Mesothelial cell of epicardium (in vitro differentiated cells): Measurements from ENCODE around the gene PNPLA6. TPM values are rescaled to one million over a fixed set of nuclear protein-coding genes. Genes with fewer than 3 reads are reported as not detected.

Experiments
- DNase-seq, 2 experiments: peaks; one replicate each; pipeline ENCODE4 v3.0.0; 2021; ENCODE audit warnings: low spot score in 2 of 2; ENCODE audit not compliant: unreplicated experiment in 2 of 2
- H3K27ac Mint-ChIP-seq: 2 replicates; pipeline ENCODE4 v1.8.0; 2021; ENCODE audit warnings: mixed read lengths
- H3K27me3 Mint-ChIP-seq: 2 replicates; pipeline ENCODE4 v1.8.0; 2021; ENCODE audit warnings: low read depth, mixed read lengths
- H3K36me3 Mint-ChIP-seq: 2 replicates; pipeline ENCODE4 v1.8.0; 2021; ENCODE audit warnings: mixed read lengths
- H3K4me1 Mint-ChIP-seq: 2 replicates; pipeline ENCODE4 v1.8.0; 2021; ENCODE audit warnings: mixed read lengths
- H3K4me3 Mint-ChIP-seq: 2 replicates; pipeline ENCODE4 v1.8.0; 2021; ENCODE audit warnings: mild to moderate bottlenecking, moderate library complexity, mixed read lengths
- H3K9me3 Mint-ChIP-seq: 2 replicates; pipeline ENCODE4 v1.8.0; 2021; ENCODE audit warnings: mixed read lengths
- total RNA-seq: library from RNA; stranded (reverse); gene quantifications from 3 replicates; pipeline ENCODE4 v1.2.1, GENCODE V29; 2021
- TF ChIP-seq, protein P1 (sequence below): fragments of 200-600 bp; sonication (generic); IDR thresholded peaks from one replicate; pipeline ENCODE4 v1.5.0; 2021; ENCODE audit warnings: antibody characterized with exemption; ENCODE audit not compliant: unreplicated experiment

The PNPLA6 gene
- total RNA-seq, 1 donor from 2014 or later = 117 TPM

DNA sequence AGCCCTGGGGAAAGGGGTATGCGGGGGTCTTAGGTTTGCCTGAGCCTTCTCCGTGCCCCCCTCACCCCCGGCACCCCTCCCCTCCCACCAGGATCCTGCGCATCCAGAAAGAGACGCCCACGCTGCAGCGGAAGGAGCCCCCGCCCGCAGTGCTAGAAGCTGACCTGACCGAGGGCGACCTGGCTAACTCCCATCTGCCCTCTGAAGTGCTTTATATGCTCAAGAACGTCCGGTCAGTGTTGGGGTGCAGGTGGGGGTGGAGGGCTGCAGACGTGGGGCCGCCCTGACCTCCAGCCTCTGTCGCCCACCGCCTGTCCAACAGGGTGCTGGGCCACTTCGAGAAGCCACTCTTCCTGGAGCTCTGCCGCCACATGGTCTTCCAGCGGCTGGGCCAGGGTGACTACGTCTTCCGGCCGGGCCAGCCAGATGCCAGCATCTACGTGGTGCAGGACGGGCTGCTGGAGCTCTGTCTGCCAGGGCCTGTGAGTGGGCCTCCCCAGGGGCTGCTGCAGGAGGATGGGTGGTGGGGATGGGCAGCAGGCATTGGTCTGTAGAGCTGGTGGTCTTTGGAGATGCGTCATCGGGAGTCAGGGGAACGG is 4.4 kb downstream of the PNPLA6 start:
- H3K4me3 Mint-ChIP-seq = no peak overlapping the region
- H3K9me3 Mint-ChIP-seq = no peaks in the 10 kb centered on the region
- peaks cover 7% of the 10 kb centered on the region for H3K4me1 Mint-ChIP-seq
- TF ChIP-seq, protein P1, sequence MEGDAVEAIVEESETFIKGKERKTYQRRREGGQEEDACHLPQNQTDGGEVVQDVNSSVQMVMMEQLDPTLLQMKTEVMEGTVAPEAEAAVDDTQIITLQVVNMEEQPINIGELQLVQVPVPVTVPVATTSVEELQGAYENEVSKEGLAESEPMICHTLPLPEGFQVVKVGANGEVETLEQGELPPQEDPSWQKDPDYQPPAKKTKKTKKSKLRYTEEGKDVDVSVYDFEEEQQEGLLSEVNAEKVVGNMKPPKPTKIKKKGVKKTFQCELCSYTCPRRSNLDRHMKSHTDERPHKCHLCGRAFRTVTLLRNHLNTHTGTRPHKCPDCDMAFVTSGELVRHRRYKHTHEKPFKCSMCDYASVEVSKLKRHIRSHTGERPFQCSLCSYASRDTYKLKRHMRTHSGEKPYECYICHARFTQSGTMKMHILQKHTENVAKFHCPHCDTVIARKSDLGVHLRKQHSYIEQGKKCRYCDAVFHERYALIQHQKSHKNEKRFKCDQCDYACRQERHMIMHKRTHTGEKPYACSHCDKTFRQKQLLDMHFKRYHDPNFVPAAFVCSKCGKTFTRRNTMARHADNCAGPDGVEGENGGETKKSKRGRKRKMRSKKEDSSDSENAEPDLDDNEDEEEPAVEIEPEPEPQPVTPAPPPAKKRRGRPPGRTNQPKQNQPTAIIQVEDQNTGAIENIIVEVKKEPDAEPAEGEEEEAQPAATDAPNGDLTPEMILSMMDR = no peak
- no peaks in the 10 kb centered on the region for H3K27me3 Mint-ChIP-seq
- H3K36me3 Mint-ChIP-seq = peaks cover 27% of the 10 kb centered on the region
- no peak overlapping the region for H3K27ac Mint-ChIP-seq
- no peak for DNase-seq

DNA sequence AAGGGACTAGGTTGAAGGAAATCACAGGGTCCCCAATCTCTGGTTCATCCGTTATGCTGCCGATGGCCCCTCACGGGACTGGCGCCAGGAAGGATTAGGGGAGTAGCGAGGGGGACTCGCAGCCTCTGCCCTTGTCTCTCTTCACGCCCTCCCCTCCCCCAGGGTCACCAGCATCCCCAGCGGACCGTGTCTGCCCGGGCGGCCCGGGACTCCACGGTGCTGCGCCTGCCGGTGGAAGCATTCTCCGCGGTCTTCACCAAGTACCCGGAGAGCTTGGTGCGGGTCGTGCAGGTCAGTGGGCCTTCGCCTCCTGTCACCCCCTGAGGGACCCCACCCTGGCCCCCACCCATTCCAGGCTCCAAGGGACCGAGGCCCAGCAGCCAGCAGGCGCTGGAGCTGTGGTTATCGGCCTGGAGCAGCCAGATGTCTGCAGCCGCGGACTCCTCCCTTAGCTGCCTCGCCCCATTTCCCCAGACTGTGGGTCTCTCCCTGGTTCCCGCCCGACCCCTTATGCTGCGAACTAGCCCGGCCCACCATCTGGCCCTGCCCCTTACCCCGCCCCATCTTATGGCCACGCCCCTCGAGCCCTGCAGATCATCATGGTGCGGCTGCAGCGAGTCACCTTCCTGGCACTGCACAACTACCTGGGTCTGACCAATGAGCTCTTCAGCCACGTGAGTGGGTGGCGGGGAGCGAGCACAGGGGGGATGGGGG is 5.4 kb downstream of the PNPLA6 start:
- TF ChIP-seq, protein P1 = no peak
- H3K27ac Mint-ChIP-seq = no peak overlapping the region
- peaks cover 5% of the 10 kb centered on the region for H3K4me1 Mint-ChIP-seq
- DNase-seq = no peak
- H3K27me3 Mint-ChIP-seq = no peaks in the 10 kb centered on the region
- no peak overlapping the region for H3K4me3 Mint-ChIP-seq
- peaks cover 28% of the 10 kb centered on the region for H3K36me3 Mint-ChIP-seq
- no peaks in the 10 kb centered on the region for H3K9me3 Mint-ChIP-seq

DNA sequence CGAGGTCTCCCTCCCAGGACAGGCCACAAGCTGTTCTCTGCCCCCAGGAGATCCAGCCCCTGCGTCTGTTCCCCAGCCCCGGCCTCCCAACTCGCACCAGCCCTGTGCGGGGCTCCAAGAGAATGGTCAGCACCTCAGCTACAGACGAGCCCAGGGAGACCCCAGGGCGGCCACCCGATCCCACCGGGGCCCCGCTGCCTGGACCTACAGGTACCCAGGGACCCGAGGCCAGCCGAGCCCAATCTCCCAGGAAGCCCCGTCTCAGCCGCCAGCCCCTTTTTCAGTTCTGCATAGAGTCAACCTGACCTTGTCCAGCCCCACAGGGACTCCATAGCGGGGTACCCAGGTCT is 5.9 kb downstream of the PNPLA6 start:
- H3K36me3 Mint-ChIP-seq = peaks cover 30% of the 10 kb centered on the region
- no peaks in the 10 kb centered on the region for H3K9me3 Mint-ChIP-seq
- H3K4me1 Mint-ChIP-seq = peaks cover 1% of the 10 kb centered on the region
- TF ChIP-seq, protein P1 = no peak
- no peak overlapping the region for H3K4me3 Mint-ChIP-seq
- DNase-seq = no peak
- no peak overlapping the region for H3K27ac Mint-ChIP-seq
- H3K27me3 Mint-ChIP-seq = no peaks in the 10 kb centered on the region

DNA sequence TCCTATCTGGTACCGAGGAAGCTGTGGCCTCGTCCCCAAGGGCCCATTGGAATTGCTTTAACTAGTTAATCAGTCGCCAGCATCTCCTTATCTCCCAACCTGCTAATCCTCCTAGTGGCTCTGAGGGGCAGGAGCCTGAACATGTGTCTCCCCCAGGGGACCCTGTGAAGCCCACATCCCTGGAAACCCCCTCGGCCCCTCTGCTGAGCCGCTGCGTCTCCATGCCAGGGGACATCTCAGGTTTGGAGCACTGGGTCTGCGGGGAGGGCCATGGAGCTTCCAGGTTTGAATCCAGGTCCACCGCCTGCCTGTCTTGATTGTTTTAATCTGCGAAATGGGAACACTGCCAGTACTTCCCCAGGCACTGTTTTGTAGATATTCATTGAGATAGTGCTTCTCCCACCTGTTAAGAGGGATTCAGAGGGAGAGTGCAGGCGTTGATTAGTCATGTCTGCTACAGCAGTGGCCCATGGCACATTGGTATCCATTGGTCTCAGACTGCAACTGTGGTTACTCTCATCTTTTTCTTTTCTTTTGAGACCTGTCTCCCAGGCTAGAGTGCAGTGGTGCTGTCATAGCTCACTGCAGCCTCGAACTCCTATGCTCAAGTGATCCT is 6.4 kb downstream of the PNPLA6 start:
- H3K36me3 Mint-ChIP-seq = peaks cover 30% of the 10 kb centered on the region
- H3K27ac Mint-ChIP-seq = no peak overlapping the region
- TF ChIP-seq, protein P1 = no peak
- DNase-seq = no peak
- H3K27me3 Mint-ChIP-seq = no peaks in the 10 kb centered on the region
- no peaks in the 10 kb centered on the region for H3K4me1 Mint-ChIP-seq
- no peaks in the 10 kb centered on the region for H3K9me3 Mint-ChIP-seq
- no peak overlapping the region for H3K4me3 Mint-ChIP-seq

DNA sequence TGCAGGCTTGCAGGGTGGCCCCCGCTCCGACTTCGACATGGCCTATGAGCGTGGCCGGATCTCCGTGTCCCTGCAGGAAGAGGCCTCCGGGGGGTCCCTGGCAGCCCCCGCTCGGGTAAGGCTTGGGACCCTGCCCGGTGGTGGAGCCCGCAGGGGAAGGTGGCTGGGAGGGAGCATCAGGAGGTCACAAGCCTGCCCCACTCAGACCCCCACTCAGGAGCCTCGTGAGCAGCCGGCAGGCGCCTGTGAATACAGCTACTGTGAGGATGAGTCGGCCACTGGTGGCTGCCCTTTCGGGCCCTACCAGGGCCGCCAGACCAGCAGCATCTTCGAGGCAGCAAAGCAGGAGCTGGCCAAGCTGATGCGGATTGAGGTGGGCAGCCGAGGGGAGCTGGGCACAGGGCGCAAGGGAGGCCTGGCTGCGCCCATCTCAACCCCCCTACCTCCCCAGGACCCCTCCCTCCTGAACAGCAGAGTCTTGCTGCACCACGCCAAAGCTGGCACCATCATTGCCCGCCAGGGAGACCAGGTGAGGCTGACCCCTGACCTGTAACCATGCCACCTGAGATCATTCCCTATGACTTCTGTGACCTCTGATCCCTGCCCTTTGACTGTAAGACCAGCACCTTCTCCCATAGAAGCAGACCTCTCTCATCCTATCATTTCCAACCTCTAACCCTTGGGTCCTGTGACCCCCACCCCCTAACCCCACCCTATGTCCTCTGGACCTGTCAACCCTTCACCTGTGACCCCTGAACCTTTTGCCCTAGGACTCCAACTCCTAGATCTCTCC is 7.2 kb downstream of the PNPLA6 start:
- Mint-ChIP-seq H3K9me3 (no peaks in the 10 kb centered on the region), H3K27ac (no peak overlapping the region), H3K27me3 (no peaks in the 10 kb centered on the region), H3K36me3 (peaks cover 30% of the 10 kb centered on the region), H3K4me1 (no peaks in the 10 kb centered on the region), H3K4me3 (no peak overlapping the region)
- DNase-seq = no peak
- TF ChIP-seq, protein P1 = no peak
